ENCODE data around the gene MGRN1. TPM values are rescaled to one million over a fixed set of nuclear protein-coding genes. Genes with fewer than 3 reads are reported as not detected.

The MGRN1 gene
- total and polyA plus RNA-seq, 2 donors: 22.5 to 34.9 TPM

- no peak for DNase-seq (ENCODE audit: extremely low spot score)
- peaks cover 5% of the 10 kb centered on the region for H3K36me3 ChIP-seq (ENCODE audit: insufficient read depth)
- H3K4me3 ChIP-seq (ENCODE audit: low read depth, low read length): no peak overlapping the region
- H3K27ac ChIP-seq (ENCODE audit: low read depth): no peak overlapping the region
- no peaks in the 10 kb centered on the region for H3K4me1 ChIP-seq (ENCODE audit: insufficient read depth)
- 92% methylated on average over 39 of the region's 39 CpGs for WGBS
Measured at GRCh38 chr16:4681471-4682083, 57.0 kb downstream of the MGRN1 start.

- Histone ChIP-seq H3K36me3 (ENCODE audit: insufficient read depth) (peaks cover 5% of the 10 kb centered on the region), H3K4me1 (ENCODE audit: insufficient read depth) (no peaks in the 10 kb centered on the region), H3K4me3 (ENCODE audit: low read depth, low read length) (no peak overlapping the region), H3K27ac (ENCODE audit: low read depth) (no peak overlapping the region)
- no peak for DNase-seq (ENCODE audit: extremely low spot score)
- 86% methylated on average over 26 of the region's 26 CpGs for WGBS
Measured at GRCh38 chr16:4682084-4682591, 57.5 kb downstream of the MGRN1 start.

GRCh38 chr16:4682616-4683254 lies 58.1 kb downstream of the MGRN1 start:
- no peak overlapping the region for H3K4me3 ChIP-seq (ENCODE audit: low read depth, low read length)
- no peaks in the 10 kb centered on the region for H3K4me1 ChIP-seq (ENCODE audit: insufficient read depth)
- peaks cover 5% of the 10 kb centered on the region for H3K36me3 ChIP-seq (ENCODE audit: insufficient read depth)
- no peak for DNase-seq (ENCODE audit: extremely low spot score)
- 69% methylated on average over 36 of the region's 36 CpGs for WGBS
- H3K27ac ChIP-seq (ENCODE audit: low read depth): no peak overlapping the region

- H3K4me1 ChIP-seq (ENCODE audit: insufficient read depth): no peaks in the 10 kb centered on the region
- peaks cover 7% of the 10 kb centered on the region for H3K36me3 ChIP-seq (ENCODE audit: insufficient read depth)
- H3K27ac ChIP-seq (ENCODE audit: low read depth): no peak overlapping the region
- H3K4me3 ChIP-seq (ENCODE audit: low read depth, low read length): no peak overlapping the region
- DNase-seq (ENCODE audit: extremely low spot score): no peak
- WGBS: 83% methylated on average over 17 of the region's 17 CpGs
Measured at GRCh38 chr16:4683255-4684057, 58.8 kb downstream of the MGRN1 start.

- Histone ChIP-seq H3K27ac (ENCODE audit: low read depth) (no peak overlapping the region), H3K4me1 (ENCODE audit: insufficient read depth) (no peaks in the 10 kb centered on the region), H3K36me3 (ENCODE audit: insufficient read depth) (peaks cover 7% of the 10 kb centered on the region), H3K4me3 (ENCODE audit: low read depth, low read length) (no peak overlapping the region)
- WGBS: 94% methylated on average over 23 of the region's 23 CpGs
- no peak for DNase-seq (ENCODE audit: extremely low spot score)
Measured at GRCh38 chr16:4684058-4684715, 59.6 kb downstream of the MGRN1 start.

GRCh38 chr16:4684763-4685162 lies 60.1 kb downstream of the MGRN1 start:
- Histone ChIP-seq H3K36me3 (ENCODE audit: insufficient read depth) (peaks cover 7% of the 10 kb centered on the region), H3K27ac (ENCODE audit: low read depth) (no peak overlapping the region), H3K4me3 (ENCODE audit: low read depth, low read length) (no peak overlapping the region), H3K4me1 (ENCODE audit: insufficient read depth) (no peaks in the 10 kb centered on the region)
- DNase-seq (ENCODE audit: extremely low spot score): no peak
- 93% methylated on average over 13 of the region's 13 CpGs for WGBS

GRCh38 chr16:4685292-4685691 lies 60.7 kb downstream of the MGRN1 start:
- no peak overlapping the region for H3K27ac ChIP-seq (ENCODE audit: low read depth)
- no peak overlapping the region for H3K4me3 ChIP-seq (ENCODE audit: low read depth, low read length)
- peaks cover 7% of the 10 kb centered on the region for H3K36me3 ChIP-seq (ENCODE audit: insufficient read depth)
- no peak for DNase-seq (ENCODE audit: extremely low spot score)
- no peaks in the 10 kb centered on the region for H3K4me1 ChIP-seq (ENCODE audit: insufficient read depth)
- 87% methylated on average over 13 of the region's 13 CpGs for WGBS

- DNase-seq (ENCODE audit: extremely low spot score): no peak
- Histone ChIP-seq H3K4me3 (ENCODE audit: low read depth, low read length) (no peak overlapping the region), H3K36me3 (ENCODE audit: insufficient read depth) (peaks cover 7% of the 10 kb centered on the region), H3K4me1 (ENCODE audit: insufficient read depth) (no peaks in the 10 kb centered on the region), H3K27ac (ENCODE audit: low read depth) (no peak overlapping the region)
- WGBS: 93% methylated on average over 38 of the region's 38 CpGs
Measured at GRCh38 chr16:4685776-4686496, 61.3 kb downstream of the MGRN1 start.

- Histone ChIP-seq H3K36me3 (ENCODE audit: insufficient read depth) (peaks cover 7% of the 10 kb centered on the region), H3K4me1 (ENCODE audit: insufficient read depth) (no peaks in the 10 kb centered on the region), H3K27ac (ENCODE audit: low read depth) (no peak overlapping the region), H3K4me3 (ENCODE audit: low read depth, low read length) (no peak overlapping the region)
- no peak for DNase-seq (ENCODE audit: extremely low spot score)
- 91% methylated on average over 27 of the region's 27 CpGs for WGBS
Measured at GRCh38 chr16:4686497-4687210, 62.0 kb downstream of the MGRN1 start.

GRCh38 chr16:4687416-4687815 lies 62.8 kb downstream of the MGRN1 start:
- no peaks in the 10 kb centered on the region for H3K4me1 ChIP-seq (ENCODE audit: insufficient read depth)
- WGBS: 80% methylated on average over 8 of the region's 8 CpGs
- no peak overlapping the region for H3K27ac ChIP-seq (ENCODE audit: low read depth)
- H3K36me3 ChIP-seq (ENCODE audit: insufficient read depth): peaks cover 7% of the 10 kb centered on the region
- no peak overlapping the region for H3K4me3 ChIP-seq (ENCODE audit: low read depth, low read length)
- DNase-seq (ENCODE audit: extremely low spot score): no peak

GRCh38 chr16:4687946-4688673 lies 63.5 kb downstream of the MGRN1 start:
- WGBS: 92% methylated on average over 39 of the region's 39 CpGs
- Histone ChIP-seq H3K4me3 (ENCODE audit: low read depth, low read length) (no peak overlapping the region), H3K4me1 (ENCODE audit: insufficient read depth) (no peaks in the 10 kb centered on the region), H3K27ac (ENCODE audit: low read depth) (no peak overlapping the region), H3K36me3 (ENCODE audit: insufficient read depth) (peaks cover 2% of the 10 kb centered on the region)
- DNase-seq (ENCODE audit: extremely low spot score): no peak

- DNase-seq (ENCODE audit: extremely low spot score): no peak
- Histone ChIP-seq H3K36me3 (ENCODE audit: insufficient read depth) (peaks cover 2% of the 10 kb centered on the region), H3K27ac (ENCODE audit: low read depth) (no peak overlapping the region), H3K4me3 (ENCODE audit: low read depth, low read length) (no peak overlapping the region), H3K4me1 (ENCODE audit: insufficient read depth) (no peaks in the 10 kb centered on the region)
- WGBS: 90% methylated on average over 22 of the region's 22 CpGs
Measured at GRCh38 chr16:4688674-4689045, 64.0 kb downstream of the MGRN1 start.
